ENCODE data around the gene IL18BP.

Gene IL18BP

GRCh38 chr11:72010529-72011233, 12.0 kb downstream of the IL18BP start:
- Histone ChIP-seq H3K4me3 (ENCODE audit: low read depth, low read length) (no peak overlapping the region), H3K36me3 (replicated peaks) (peaks cover 93% of the 10 kb centered on the region), H3K27ac (no peak overlapping the region), H3K27me3 (replicated peaks) (no peaks in the 10 kb centered on the region)
- no peak for TF ChIP-seq CTCF (IDR thresholded peaks at IDR 0.05; ENCODE audit: low read depth, low read length, missing control alignments)
- DNase-seq, result no peak
- in situ Hi-C loops (cut with HindIII; ENCODE audit: low pct_ligation_motif_present, low sequenced_read_pairs), result no loop called here

DNA sequence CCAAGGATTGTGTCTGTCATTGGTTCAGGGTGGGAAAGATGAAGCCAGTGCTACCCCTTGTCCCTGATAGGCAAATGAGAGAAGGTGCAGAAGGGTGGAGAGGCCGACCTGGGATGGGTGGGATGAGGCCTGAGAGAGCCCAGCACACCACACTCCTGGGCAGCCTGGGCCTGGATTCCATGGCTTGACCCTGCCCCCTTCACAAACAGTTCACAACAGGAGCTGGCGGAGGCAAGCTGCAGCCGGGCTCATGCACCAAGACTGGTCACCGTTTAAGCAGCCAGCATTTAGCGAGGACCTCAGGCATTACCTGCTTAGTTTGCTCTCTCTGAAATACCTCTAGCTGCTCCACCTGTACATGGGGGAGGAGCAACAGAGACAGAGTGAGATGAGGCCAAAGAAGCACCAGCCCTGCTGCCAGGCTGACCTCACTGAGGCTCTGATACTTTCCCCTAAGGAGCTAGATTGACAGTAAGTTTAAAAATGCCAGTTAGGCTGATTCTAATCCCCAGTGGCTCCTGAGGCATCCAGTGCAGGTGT, 13.5 kb downstream of the IL18BP start:
- TF ChIP-seq CTCF (IDR thresholded peaks at IDR 0.05; ENCODE audit: low read depth, low read length, missing control alignments), result no peak
- no peaks in the 10 kb centered on the region for H3K27me3 ChIP-seq (replicated peaks)
- no peak overlapping the region for H3K27ac ChIP-seq
- peaks cover 93% of the 10 kb centered on the region for H3K36me3 ChIP-seq (replicated peaks)
- H3K4me3 ChIP-seq (ENCODE audit: low read depth, low read length), result no peak overlapping the region
- in situ Hi-C loops (cut with HindIII; ENCODE audit: low pct_ligation_motif_present, low sequenced_read_pairs), result no loop called here
- DNase-seq, result no peak

- Histone ChIP-seq H3K27me3 (replicated peaks) (no peaks in the 10 kb centered on the region), H3K27ac (no peak overlapping the region), H3K4me3 (ENCODE audit: low read depth, low read length) (no peak overlapping the region), H3K36me3 (replicated peaks) (peaks cover 94% of the 10 kb centered on the region)
- in situ Hi-C loops (cut with HindIII; ENCODE audit: low pct_ligation_motif_present, low sequenced_read_pairs), result no loop called here
- peak; percentile 28 for DNase-seq
- TF ChIP-seq CTCF (IDR thresholded peaks at IDR 0.05; ENCODE audit: low read depth, low read length, missing control alignments), result no peak
Measured at GRCh38 chr11:72012897-72013721, 14.4 kb downstream of the IL18BP start.

- no peak for TF ChIP-seq CTCF (IDR thresholded peaks at IDR 0.05; ENCODE audit: low read depth, low read length, missing control alignments)
- Histone ChIP-seq H3K27ac (no peak overlapping the region), H3K27me3 (replicated peaks) (no peaks in the 10 kb centered on the region), H3K36me3 (replicated peaks) (peaks cover 96% of the 10 kb centered on the region), H3K4me3 (ENCODE audit: low read depth, low read length) (no peak overlapping the region)
- in situ Hi-C loops (cut with HindIII; ENCODE audit: low pct_ligation_motif_present, low sequenced_read_pairs), result no loop called here
- DNase-seq, result no peak
Measured at GRCh38 chr11:72013765-72014711, 15.3 kb downstream of the IL18BP start.

GRCh38 chr11:72014761-72015320, 16.1 kb downstream of the IL18BP start:
- H3K27me3 ChIP-seq (replicated peaks), result no peaks in the 10 kb centered on the region
- in situ Hi-C loops (cut with HindIII; ENCODE audit: low pct_ligation_motif_present, low sequenced_read_pairs), result no loop called here
- H3K27ac ChIP-seq, result no peak overlapping the region
- peaks cover 97% of the 10 kb centered on the region for H3K36me3 ChIP-seq (replicated peaks)
- no peak for DNase-seq
- H3K4me3 ChIP-seq (ENCODE audit: low read depth, low read length), result no peak overlapping the region
- TF ChIP-seq CTCF (IDR thresholded peaks at IDR 0.05; ENCODE audit: low read depth, low read length, missing control alignments), result no peak

Data from brain microvascular endothelial cell (primary cell).